ENCODE measurements around the gene LBHD2.

- TF ChIP-seq CTCF (IDR thresholded peaks at IDR 0.05), result no peak
- no peak for TF ChIP-seq POLR2A (IDR thresholded peaks at IDR 0.05)
- TF ChIP-seq POLR2AphosphoS5 (IDR thresholded peaks at IDR 0.05), result no peak
Measured at GRCh38 chr14:103081951-103082350, 2.1 kb upstream of the LBHD2 start.
